Measurements from ENCODE around the gene NOC2L. TPM values are rescaled to one million over a fixed set of nuclear protein-coding genes. Genes with fewer than 3 reads are reported as not detected.
"Not testable (repeated sequence)": the region's sequence is repeated elsewhere in the genome, so short reads cannot be mapped to it uniquely, and the experiment has no call there.

Gene NOC2L
- total RNA-seq, 2 experiments from 2014 or later = 58.2 to 58.4 TPM

GRCh38 chr1:988061-988460, 29.0 kb upstream of the NOC2L start:
- peaks cover 14% of the 10 kb centered on the region for H3K4me1 Mint-ChIP-seq
- H3K36me3 Mint-ChIP-seq (ENCODE audit: low read depth); CTCF ChIA-PET; POLR2A ChIA-PET; H3K4me3 Mint-ChIP-seq; H3K9me3 Mint-ChIP-seq; H3K27ac Mint-ChIP-seq; DNase-seq: not testable (repeated sequence)
- H3K27me3 Mint-ChIP-seq = peaks cover 41% of the 10 kb centered on the region

DNA sequence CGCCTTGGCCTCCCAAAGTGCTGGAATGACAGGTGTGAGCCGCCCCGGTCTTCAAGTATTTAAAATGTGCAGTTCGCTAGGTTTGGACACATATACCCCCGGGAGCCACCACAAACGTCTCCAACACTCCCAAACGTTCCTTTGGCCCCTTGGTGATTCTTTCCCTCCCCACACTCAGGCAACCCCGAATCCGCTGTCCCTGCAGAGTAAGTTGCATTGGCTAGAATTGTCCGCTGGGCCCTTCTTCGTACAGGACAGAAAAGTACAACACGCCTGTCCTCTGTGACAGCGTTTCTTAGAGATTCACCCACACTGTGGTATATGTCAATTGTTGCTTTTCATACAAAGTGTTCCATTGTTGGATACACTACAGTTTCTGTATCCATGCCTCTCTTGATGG, 26.1 kb upstream of the NOC2L start:
- DNase-seq = no peak
- H3K4me1 Mint-ChIP-seq = no peaks in the 10 kb centered on the region
- H3K36me3 Mint-ChIP-seq (ENCODE audit: low read depth) = peaks cover 4% of the 10 kb centered on the region
- ChIA-PET POLR2A (no interaction called here), CTCF (interaction anchor here (0.8 to 2.7 kb wide), 11 partner anchors 8 to 307 kb away, joined by 3 to 19 read pairs (median 7); partner anchors contain the start of genes ISG15 and NOC2L)
- H3K27ac Mint-ChIP-seq = no peak overlapping the region
- no peak overlapping the region for H3K4me3 Mint-ChIP-seq
- peaks cover 38% of the 10 kb centered on the region for H3K27me3 Mint-ChIP-seq
- H3K9me3 Mint-ChIP-seq = peaks cover 2% of the 10 kb centered on the region

DNA sequence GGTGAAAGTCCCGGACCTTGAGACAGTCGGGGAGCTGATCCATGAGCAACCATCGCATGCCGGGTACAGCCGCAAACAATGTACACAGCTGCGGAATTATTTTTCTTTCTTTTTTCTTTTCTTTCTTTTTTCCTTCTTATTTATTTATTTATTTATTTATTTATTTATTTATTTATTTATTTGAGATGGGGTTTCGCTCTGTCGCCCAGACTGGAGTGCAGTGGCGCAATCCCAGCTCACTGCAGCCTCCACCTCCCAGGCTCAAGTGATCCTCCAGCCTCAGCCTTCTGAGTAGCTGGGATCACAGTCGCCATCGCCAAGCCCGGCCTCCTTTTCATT, 25.4 kb upstream of the NOC2L start:
- Mint-ChIP-seq H3K4me1 (no peaks in the 10 kb centered on the region), H3K36me3 (ENCODE audit: low read depth) (peaks cover 4% of the 10 kb centered on the region), H3K9me3 (peaks cover 2% of the 10 kb centered on the region), H3K27ac (no peak overlapping the region), H3K4me3 (no peak overlapping the region), H3K27me3 (peaks cover 34% of the 10 kb centered on the region)
- CTCF ChIA-PET = interaction anchor here (0.8 to 2.7 kb wide), 12 partner anchors 9 to 307 kb away, joined by 3 to 19 read pairs (median 7); partner anchors contain the start of genes ISG15 and NOC2L
- POLR2A ChIA-PET = no interaction called here
- DNase-seq = no peak

GRCh38 chr1:983798-984475, 24.9 kb upstream of the NOC2L start:
- H3K27me3 Mint-ChIP-seq = peaks cover 28% of the 10 kb centered on the region
- POLR2A ChIA-PET = no interaction called here

DNA sequence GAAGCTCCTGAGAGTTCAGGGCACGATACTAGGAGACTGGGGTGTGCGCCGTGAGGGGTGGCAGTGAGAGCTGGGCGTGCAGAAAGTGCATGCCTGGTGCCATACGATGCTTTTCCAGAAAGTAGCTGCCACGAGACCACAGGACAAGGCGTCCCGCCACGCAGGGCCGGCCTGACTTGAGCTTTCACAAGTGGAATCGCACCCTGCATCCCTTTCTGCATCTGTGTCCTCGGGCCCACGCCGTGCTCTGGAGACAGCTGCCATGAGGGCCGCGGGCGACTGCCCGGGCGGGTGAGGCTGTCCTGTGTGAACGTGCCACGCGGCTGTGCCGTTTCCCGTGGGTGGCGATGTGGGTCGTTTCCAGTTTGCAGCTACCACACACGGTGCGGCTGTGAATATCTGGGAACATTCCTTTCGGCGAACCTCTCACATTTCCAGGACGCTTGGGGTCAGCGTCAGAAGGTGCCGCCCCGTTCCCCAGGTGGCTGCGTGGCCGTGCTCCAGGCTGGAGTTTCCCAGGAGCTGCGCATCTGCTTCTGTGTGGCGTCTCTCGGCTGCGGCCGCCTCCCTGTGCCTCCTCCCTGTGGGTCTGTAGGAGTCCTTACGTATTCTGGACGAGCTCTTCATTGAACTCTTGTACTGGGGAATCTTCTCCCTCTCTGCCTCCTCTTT, 23.8 kb upstream of the NOC2L start:
- Mint-ChIP-seq H3K9me3 (no peaks in the 10 kb centered on the region), H3K4me1 (peaks cover 4% of the 10 kb centered on the region), H3K27ac (no peak overlapping the region), H3K27me3 (peaks cover 19% of the 10 kb centered on the region), H3K4me3 (no peak overlapping the region), H3K36me3 (ENCODE audit: low read depth) (no peaks in the 10 kb centered on the region)
- POLR2A ChIA-PET = interaction anchor here (0.9 kb wide), 1 partner anchor 36 kb away, joined by 3 read pairs; no protein-coding TSS in a partner anchor
- DNase-seq = no peak
- CTCF ChIA-PET = interaction anchor here (1.0 to 2.2 kb wide), 7 partner anchors 12 to 139 kb away, joined by 3 to 18 read pairs (median 4); partner anchors contain the start of gene PLEKHN1

More at GRCh38 chr1:983798-984475, 24.9 kb upstream of the NOC2L start:
- Mint-ChIP-seq H3K27ac (no peak overlapping the region), H3K4me1 (no peaks in the 10 kb centered on the region), H3K36me3 (ENCODE audit: low read depth) (peaks cover 4% of the 10 kb centered on the region), H3K9me3 (peaks cover 2% of the 10 kb centered on the region), H3K4me3 (no peak overlapping the region)
- CTCF ChIA-PET = interaction anchor here (0.8 to 2.7 kb wide), 18 partner anchors 9 to 308 kb away, joined by 3 to 19 read pairs (median 5); partner anchors contain the start of genes ISG15, NOC2L and PLEKHN1
- peak; percentile 67 for DNase-seq

DNA sequence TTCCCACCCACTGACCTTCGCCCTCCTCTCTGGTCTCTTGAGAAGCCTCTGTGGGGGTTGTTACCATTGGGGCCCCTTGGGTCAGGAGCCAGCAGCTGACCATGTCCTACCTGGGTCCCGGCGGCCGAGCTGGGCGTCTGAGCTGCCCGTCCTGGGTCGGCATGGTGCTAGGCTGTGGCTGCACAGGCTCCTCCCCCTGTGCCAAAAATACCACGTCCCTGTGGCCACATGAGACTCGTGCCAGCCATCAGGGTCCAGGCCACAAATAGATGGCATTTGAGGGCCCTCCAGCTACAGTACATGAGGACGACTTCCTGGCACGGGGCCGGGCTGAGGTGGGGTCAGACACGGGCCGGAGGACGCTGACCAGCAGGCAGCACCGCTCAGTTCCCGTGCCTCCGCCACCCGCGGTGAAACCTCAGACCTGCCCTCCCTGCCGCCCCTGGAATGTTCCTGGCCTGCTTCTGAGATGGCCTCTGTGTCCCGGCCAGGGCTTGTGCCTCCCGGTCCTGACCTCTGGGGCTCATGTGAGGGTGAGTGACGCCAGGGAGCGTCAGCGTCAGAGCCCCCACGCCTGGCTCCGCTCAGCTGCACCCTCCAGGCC, 23.0 kb upstream of the NOC2L start, which contains the start of gene PERM1:
Gene PERM1 (minus strand): TSS at position 139 of the 604 bp plus-strand sequence. CDS start 1,064 bp downstream, outside the sequence.
- H3K27me3 Mint-ChIP-seq = peaks cover 19% of the 10 kb centered on the region
- no peak for DNase-seq
- no peak within 1 kb of the TSS for H3K27ac Mint-ChIP-seq
- CTCF ChIA-PET = interaction anchor here (1.4 to 2.2 kb wide), 5 partner anchors 13 to 82 kb away, joined by 3 to 18 read pairs (median 5); partner anchors contain the start of gene PLEKHN1
- POLR2A ChIA-PET = no interaction called here
- H3K4me3 Mint-ChIP-seq = no peak within 1 kb of the TSS
- H3K36me3 Mint-ChIP-seq (ENCODE audit: low read depth) = no peaks in the 10 kb centered on the region
- H3K9me3 Mint-ChIP-seq = no peaks in the 10 kb centered on the region
- H3K4me1 Mint-ChIP-seq = peaks cover 4% of the 10 kb centered on the region

- no peaks in the 10 kb centered on the region for H3K9me3 Mint-ChIP-seq
- peaks cover 4% of the 10 kb centered on the region for H3K4me1 Mint-ChIP-seq
- no peak overlapping the region for H3K27ac Mint-ChIP-seq
- ChIA-PET CTCF (interaction anchor here (0.8 to 2.2 kb wide), 5 partner anchors 13 to 83 kb away, joined by 3 to 6 read pairs (median 4); partner anchors contain the start of gene PLEKHN1), POLR2A (interaction anchor here (1.6 kb wide), 1 partner anchor 15 kb away, joined by 6 read pairs; no protein-coding TSS in a partner anchor)
- H3K4me3 Mint-ChIP-seq = no peak overlapping the region
- H3K36me3 Mint-ChIP-seq (ENCODE audit: low read depth) = no peaks in the 10 kb centered on the region
- peaks cover 18% of the 10 kb centered on the region for H3K27me3 Mint-ChIP-seq
- DNase-seq = no peak
Measured at GRCh38 chr1:981491-981954, 22.5 kb upstream of the NOC2L start.

DNA sequence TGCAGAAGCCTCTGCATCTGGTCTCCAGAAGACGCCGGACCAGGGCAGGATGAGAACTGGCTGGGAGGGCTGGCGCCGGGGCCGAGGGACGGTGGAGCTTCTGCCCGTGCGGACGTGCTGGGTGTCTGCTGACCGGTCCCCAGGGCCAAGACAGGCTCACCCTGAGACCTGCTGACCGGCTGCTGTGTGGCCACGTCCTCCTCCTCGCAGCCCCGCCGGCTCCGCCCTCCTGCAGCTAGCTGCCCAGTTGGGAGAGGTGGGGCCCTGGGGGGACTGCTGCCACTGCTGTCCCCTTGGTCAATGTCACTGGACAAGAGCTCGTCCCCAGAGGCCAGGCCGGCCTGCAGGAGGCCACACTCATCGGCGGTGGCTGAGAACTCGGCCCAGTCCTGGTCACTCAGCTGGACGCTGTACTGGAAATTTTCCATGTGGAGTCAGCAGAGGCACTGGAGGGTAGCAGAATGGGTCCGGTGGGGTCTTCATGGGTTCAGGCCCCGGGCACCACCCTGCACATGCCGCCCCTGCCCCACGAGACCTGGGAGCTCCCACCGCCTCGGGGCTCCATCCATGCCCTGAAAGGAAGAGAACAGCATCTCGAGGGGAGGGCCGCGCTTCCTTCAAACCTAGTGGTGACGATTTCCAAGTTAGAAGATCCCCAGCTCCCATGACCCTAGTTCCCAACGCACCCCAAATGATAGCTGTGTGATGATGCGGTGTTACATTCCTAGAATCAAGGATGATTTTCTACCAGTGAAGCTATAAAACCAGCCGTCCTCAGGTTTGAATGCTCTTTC, 21.7 kb upstream of the NOC2L start:
- DNase-seq = no peak
- Mint-ChIP-seq H3K4me1 (peaks cover 8% of the 10 kb centered on the region), H3K27me3 (peaks cover 15% of the 10 kb centered on the region), H3K36me3 (ENCODE audit: low read depth) (no peaks in the 10 kb centered on the region), H3K27ac (no peak overlapping the region), H3K9me3 (no peaks in the 10 kb centered on the region), H3K4me3 (no peak overlapping the region)
- CTCF ChIA-PET = interaction anchor here (0.8 to 1.4 kb wide), 3 partner anchors 74 to 84 kb away, joined by 3 to 4 read pairs (median 3); no protein-coding TSS in a partner anchor
- POLR2A ChIA-PET = interaction anchor here (1.6 kb wide), 1 partner anchor 14 kb away, joined by 6 read pairs; no protein-coding TSS in a partner anchor

- POLR2A ChIA-PET = interaction anchor here (1.6 kb wide), 1 partner anchor 13 kb away, joined by 6 read pairs; no protein-coding TSS in a partner anchor
Measured at GRCh38 chr1:980137-980571, 21.1 kb upstream of the NOC2L start.

DNA sequence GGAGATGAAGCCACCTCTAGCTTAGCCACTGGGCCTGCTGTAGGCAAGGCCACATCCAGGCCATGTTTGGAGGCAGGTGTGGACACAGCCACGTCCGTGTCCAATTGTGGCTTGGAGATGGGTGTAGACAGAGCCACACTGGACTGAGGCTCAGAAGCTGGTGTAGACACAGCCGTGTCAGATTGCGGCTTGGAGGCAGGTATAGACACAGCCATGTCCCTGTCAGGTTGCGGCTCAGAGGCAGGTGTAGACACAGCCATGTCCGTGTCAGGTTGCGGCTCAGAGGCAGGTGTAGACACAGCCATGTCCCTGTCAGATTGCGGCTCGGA, 20.7 kb upstream of the NOC2L start:
- Mint-ChIP-seq H3K27ac (no peak overlapping the region), H3K27me3 (peaks cover 8% of the 10 kb centered on the region), H3K4me1 (peaks cover 12% of the 10 kb centered on the region), H3K36me3 (ENCODE audit: low read depth) (no peaks in the 10 kb centered on the region), H3K9me3 (no peaks in the 10 kb centered on the region), H3K4me3 (no peak overlapping the region)
- ChIA-PET CTCF (no interaction called here), POLR2A (no interaction called here)
- DNase-seq = no peak

More at GRCh38 chr1:980137-980571, 21.1 kb upstream of the NOC2L start:
- no peaks in the 10 kb centered on the region for H3K36me3 Mint-ChIP-seq (ENCODE audit: low read depth)
- H3K9me3 Mint-ChIP-seq = no peaks in the 10 kb centered on the region
- CTCF ChIA-PET = no interaction called here
- no peak for DNase-seq
- H3K4me3 Mint-ChIP-seq = no peak overlapping the region
- H3K4me1 Mint-ChIP-seq = peaks cover 12% of the 10 kb centered on the region
- no peak overlapping the region for H3K27ac Mint-ChIP-seq
- peaks cover 10% of the 10 kb centered on the region for H3K27me3 Mint-ChIP-seq

DNA sequence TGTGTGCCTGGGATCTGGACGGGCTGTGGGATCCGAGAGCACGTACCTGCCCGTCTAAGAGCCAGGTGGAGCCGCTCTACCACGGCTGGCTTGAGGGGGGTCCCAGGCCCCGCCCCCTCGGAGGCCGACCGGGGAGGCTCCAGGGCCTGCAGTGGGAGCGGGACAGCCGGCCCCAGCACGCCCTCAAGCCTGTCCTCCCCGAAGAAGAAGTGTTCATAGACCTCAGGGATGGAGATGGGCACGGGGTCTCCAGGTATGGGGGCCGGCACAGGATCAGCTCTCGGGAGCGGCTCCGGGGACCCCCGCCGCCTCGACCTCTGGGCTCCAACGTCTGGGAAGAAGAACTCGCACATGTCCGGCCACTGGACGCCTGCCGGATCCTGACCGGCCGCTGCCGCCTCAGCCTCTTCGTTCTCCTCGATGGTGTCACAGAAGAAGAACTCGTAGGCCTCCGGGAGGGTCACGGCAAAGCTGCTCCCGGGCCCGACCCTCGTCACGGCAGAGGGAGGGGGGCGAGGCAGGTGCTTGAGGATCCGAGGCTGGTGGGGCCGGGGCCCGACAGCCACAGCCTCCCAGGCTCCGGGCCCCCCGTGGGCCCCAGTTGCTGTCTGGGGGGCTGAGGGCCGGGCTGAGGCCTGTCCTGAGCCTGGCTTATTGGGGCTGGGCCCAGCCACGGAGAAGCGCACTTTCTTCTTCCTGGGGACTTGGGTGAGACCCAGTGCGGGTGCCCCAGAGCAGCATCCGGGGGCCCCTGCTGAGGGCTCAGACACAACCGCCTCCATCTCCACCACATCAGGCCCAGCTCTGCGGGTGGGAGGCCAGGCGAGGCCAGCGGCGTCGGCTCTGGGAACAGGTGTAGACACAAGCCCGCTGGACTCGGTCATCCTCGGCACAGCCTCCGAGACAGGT, 20.0 kb upstream of the NOC2L start:
- no peaks in the 10 kb centered on the region for H3K9me3 Mint-ChIP-seq
- H3K4me1 Mint-ChIP-seq = peaks cover 12% of the 10 kb centered on the region
- H3K36me3 Mint-ChIP-seq (ENCODE audit: low read depth) = no peaks in the 10 kb centered on the region
- no peak overlapping the region for H3K27ac Mint-ChIP-seq
- no peak for DNase-seq
- CTCF ChIA-PET = no interaction called here
- H3K27me3 Mint-ChIP-seq = peaks cover 8% of the 10 kb centered on the region
- POLR2A ChIA-PET = no interaction called here
- no peak overlapping the region for H3K4me3 Mint-ChIP-seq

Measured in activated CD4-positive, alpha-beta memory T cell treated with anti-CD3 and anti-CD28 coated beads, Interleukin-2, amount 10 ng/mL, durations not matched to agents 7 days and 5 days (primary cell).